Measurements from ENCODE around the gene HMCN2.

HMCN2 gene

DNA sequence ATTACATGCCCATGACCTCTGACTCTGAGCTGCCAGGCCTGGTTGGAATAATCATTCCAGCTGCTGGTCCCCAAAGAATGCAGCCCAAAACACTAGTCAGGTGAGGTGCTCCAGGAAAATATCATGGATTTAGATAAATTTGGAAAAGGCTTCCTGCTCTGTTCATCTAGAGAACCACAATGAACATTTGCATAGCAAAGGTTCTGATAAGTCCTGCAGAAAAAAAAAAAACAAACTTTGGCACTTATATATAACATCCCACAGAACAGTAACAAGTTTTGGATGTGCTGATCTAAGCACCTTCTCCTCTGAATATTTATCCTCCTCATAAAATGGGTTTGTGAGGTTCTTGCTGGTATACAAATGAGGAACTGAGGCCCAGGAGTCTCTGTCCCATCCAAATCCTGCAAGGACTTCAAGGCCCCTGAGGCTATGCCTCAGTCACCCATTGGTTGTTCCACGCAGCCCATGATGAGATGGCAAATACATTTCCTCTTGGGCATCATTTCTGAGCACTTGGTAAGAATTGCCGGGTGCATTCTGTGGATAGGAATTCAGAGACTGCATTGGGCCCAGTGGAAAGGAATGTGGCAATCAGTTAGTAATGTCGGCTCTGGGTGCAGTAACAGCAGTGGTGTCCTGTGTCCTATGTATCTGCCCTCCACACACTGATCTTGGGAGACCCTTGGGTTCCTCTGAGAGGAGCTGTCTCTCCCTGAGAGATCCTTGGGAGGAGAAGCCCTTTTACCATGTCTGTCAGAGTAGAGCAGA is 105.8 kb downstream of the HMCN2 start:
- DNase-seq, result no peak

DNA sequence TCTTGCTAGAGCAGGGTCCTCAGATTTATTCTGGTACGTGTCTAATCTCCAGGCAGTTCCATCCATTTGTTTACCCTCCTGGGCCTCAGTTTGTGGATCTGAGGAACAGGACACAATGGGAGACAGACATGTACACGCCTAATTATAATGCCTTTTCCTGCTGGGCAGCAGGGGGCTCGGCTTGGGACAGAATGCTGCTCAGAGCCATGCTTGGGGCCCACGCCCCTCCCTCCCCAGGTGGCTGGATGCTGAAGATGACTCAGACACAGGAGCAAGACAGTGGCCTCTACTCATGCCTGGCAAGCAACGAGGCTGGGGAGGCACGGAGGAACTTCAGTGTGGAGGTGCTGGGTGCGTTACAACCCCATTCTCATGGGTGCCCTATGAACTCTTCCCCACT is 106.5 kb downstream of the HMCN2 start:
- no peak for DNase-seq

DNA sequence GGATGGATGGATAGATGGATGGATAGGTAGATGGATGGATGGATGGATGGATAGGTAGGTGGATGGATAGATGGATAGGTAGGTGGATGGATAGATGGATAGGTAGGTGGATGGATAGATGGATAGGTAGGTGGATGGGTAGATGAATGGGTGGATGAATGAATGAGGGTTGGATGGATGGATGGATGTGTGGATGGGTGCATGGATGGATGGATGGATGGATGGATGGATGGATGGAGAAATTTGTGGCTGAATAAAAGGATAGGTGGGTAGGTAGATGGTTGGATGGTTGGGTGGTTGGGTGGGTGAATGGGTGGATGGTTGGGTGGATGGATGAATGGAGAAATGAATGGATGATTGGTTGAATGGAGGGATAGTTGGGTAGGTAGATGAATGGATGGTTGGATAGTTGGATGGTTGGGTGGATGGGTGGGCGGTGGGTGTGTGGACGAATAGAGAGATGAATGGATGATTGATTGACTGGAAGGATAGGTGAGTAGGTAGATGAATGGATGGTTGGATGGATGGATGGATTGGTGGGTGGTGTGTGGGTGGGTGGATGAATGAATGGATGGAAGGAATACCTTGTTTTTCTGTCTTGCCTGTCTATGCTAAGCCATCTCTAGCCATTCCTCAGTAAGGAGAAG is 108.2 kb downstream of the HMCN2 start:
- no peak for DNase-seq

DNA sequence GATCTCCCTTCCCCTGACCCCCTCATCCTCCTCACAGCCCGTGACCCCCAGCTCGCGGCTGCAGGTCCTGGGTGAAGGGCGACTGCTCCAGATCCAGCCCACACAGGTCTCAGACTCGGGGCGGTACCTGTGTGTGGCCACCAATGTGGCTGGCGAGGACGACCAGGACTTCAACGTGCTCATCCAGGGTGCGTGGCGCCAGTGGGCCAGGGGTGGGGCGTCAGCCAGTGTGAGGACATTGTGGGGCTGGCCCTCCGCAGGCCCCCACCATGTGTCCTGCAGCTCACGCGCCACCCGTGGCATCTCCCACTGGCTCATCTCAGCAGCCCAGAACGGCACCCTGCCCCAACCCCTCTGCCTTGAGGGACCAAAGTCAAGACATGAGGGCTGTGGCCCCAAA is 112.1 kb downstream of the HMCN2 start:
- DNase-seq, result no peak

DNA sequence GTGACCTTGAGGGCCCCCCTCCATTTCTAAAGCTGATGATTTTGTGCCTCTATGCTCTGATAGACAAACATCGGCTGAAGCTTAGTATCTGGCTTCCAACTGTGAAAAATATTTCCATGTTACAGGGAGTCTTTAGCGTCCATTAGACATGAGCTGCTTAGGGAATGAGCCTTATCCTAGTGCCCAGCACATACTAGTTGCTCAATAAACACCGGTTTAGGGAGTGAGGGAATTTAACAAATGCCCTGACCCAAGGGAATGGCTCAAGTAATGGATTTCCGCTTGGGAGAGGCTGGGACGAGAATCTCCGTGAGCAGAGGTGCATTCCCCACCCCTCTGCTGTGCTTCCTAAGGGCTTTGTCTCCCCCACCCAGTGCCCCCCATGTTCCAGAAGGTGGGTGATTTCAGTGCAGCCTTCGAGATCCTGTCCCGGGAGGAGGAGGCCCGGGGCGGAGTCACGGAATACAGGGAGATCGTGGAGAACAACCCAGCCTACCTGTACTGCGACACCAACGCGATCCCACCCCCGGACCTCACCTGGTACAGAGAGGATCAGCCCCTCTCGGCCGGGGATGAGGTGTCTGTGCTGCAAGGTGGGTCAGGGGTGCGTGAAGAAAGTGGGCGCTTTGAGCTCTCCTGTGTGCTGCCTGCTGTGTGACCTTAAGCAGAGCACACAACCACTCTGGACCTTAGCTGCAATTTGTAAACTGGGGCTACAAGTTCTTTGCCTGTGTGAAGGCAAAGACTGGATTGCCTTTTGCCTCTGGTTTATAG is 113.5 kb downstream of the HMCN2 start:
- DNase-seq, result no peak

DNA sequence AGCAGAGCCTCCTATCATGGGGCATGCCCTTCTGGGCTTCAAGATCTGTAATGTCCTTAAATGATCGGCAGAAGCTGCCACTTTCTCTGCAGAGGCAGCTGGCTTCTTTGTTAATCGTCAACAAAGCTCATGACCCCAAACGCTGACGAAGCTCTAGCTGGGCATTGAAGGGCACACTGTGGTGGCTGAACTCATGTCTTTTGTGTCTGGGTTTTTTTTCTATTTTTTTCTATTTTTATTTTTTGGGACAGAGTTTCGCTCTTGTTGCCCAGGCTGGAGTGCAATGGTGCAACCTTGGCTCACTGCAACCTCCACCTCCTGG is 114.0 kb downstream of the HMCN2 start:
- no peak for DNase-seq

DNA sequence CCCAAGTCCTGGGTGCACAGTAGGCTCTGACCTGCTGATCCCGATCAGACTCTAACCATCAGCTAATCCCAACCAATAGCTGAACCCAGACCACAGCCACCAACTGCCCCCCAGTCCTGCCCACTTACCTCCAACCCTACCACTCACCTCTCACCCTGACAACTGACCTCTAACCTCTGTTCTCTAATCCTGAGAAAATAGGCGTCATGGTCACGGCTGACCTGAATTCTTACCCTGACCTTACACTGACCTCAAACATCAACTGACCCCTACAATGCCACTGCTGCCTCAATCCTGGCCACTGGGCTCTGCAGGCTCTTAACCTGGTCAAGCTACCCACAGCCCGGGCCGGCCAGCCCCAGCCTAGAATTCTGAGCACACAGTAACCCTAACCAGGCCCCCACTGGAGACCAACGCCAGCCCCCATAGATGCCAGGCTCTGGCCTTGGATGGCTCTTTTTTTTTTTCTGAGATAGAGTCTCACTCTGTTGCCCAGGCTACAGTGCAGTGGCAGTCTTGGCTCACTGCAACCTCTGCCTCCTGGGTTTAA is 115.4 kb downstream of the HMCN2 start:
- DNase-seq, result no peak

DNA sequence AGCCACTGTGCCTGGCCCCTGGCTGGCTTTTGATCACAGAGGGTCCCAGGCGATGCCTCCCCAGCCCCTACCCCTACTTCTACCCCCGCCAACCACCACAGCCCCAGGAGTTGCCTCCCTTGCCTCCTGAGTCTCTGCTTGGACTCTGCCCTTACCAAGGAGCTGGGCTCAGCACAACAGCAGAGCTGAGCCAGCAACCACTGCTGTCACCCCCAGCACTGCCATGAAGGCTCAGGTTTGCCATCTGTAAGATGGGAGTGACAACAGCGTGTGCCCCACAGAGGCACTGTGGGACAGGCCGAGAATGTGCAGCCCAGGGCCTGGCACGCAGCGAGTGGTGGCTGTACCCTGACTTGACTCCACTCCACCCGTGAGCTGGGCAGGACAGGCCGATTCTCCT is 116.1 kb downstream of the HMCN2 start:
- DNase-seq, result no peak

DNA sequence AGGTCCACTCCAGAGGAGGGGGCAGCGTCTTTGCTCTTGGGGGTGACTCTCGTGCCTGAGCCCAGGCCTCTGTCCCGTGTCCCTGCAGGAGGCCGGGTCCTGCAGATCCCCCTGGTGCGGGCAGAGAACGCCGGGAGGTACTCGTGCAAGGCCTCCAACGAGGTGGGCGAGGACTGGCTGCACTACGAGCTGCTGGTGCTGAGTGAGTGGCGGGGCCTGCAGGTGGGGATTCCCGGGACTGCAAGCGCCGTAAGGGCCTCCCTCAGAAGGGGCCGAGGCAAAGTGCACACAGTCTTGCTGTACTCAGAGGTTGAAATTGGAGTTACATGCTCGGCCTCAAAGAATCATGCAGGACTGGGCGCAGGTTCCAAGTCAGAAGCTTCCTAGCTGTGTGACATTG is 116.5 kb downstream of the HMCN2 start:
- DNase-seq, result no peak

DNA sequence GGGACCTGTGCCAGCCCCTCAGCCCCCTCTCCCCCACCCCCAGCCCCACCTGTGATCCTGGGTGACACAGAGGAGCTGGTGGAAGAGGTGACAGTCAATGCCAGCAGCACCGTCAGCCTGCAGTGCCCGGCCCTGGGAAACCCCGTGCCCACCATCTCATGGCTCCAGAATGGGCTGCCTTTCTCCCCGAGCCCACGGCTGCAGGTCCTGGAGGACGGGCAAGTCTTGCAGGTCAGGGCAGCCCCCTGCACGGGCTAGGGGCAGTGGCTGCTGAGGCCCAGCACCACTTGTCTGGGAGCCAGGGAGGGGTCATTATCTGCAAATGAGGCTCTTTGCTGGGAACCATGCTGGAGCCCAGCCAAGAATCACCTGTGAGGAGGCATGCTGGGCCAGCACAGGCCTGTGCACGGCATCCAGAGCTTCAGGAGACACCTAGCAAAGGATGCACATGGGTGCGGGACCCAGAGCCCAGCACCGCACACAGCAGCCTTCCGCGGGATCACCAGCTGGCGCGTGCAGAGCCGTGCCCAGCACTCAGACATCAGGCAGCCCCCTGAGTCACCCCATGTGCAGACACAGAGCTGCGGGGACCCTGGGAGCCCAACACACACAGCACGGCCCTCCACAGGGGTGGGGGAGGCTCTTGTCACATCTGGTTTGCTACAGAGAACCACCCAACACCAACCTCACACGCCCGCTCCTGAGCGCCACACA is 117.2 kb downstream of the HMCN2 start:
- no peak for DNase-seq

DNA sequence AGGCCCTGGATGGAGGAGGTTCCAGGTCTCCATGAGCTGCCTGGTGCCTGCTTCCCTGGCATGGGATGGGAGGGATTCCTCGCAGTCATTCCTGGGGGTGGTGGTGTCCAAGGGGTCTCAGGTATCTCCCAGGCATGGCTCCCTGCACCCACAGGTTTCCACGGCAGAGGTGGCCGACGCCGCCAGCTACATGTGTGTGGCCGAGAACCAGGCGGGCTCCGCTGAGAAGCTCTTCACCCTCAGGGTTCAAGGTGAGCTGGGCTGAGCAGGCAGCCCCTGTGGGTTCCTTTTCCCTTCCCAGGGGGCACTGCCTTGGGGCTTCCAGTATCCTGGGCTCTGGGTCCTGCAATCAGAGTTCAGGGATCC is 117.8 kb downstream of the HMCN2 start:
- DNase-seq, result no peak

DNA sequence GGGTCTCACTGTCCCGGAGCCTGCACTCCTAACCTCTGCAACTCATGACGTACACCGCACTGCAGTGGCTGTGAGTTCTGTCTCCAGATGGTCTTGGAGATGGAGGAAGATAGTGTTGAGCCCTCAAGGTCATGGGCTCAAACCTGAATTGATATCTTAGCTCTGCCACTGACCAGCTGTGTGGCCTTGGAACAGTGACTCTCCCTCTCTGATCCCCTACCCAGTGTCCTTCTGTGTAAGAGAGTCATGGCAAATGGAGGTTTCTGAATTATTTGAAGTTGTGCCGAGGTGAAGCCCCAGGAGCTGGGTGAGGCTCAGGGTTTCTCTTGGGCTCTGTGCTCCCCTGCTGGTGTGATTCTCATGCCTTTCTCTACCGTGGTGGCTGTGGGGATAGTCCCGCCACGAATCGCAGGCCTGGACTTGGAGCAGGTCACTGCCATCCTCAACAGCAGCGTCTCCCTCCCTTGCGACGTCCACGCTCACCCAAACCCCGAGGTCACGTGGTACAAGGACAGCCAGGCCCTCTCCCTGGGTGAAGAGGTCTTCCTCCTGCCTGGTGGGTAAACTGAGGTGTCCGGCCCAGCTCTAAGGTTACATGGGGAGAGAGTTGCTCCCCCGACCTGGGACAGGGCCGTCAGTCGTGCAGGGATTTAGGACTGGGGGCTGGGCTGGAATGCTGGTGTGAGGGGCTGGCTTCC is 118.6 kb downstream of the HMCN2 start:
- no peak for DNase-seq

DNA sequence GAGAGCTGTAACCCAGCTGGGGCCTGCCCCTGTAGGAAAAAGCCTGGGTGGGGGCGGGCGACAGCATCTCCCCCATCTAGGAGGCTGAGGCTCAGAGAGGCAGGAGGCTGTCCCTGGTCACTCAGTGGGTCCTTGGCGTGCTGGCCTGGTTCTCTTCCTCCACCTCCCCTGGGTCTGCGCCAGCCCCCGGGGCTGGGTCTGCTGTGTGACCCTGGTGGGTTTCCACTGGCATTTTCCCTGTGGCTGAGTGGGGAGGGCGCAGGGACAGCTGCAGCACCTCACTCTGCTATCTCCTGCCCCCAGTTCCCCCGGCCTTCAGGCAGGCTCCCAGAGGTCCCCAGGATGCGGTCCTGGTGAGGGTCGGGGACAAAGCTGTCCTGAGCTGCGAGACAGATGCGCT is 119.7 kb downstream of the HMCN2 start:
- no peak for DNase-seq

DNA sequence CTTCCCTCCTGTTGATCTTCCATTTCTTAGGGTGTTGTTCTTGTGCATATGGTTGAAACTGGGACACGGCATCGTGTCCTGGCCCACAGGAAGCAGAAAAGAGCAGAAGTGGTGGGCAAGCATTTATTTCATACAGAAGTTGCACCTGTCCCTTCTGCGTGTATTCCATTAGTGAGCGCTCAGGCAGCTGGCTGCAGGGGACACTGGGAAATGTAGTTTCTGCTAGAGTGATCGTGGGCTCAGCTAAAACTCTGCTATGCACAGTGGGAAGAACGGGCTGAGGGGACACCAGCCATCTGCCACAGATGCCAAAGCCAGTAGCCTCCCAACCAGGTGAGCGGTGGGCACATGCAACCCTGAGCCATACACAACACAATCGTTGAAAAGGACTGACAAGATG is 121.8 kb downstream of the HMCN2 start:
- DNase-seq, result no peak

DNA sequence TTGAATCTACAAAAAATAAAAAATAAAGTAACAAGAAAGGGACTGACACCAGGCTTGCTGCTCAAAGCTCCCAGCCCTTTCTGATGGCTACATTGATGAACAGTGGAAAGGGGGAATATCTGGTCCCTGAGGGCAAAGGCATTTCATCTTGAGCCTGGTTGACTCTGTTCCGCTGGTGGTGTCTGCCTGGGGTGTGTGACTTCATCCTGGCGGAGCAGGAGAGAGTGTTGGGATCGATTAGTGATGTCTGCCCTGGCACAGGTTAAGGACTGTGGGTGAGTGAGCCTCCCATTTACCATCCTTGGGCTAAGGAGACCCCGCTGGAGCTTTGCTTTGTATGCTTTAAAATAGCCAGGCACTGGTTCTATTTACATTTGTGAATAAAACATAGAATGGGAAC is 122.3 kb downstream of the HMCN2 start:
- DNase-seq, result no peak

DNA sequence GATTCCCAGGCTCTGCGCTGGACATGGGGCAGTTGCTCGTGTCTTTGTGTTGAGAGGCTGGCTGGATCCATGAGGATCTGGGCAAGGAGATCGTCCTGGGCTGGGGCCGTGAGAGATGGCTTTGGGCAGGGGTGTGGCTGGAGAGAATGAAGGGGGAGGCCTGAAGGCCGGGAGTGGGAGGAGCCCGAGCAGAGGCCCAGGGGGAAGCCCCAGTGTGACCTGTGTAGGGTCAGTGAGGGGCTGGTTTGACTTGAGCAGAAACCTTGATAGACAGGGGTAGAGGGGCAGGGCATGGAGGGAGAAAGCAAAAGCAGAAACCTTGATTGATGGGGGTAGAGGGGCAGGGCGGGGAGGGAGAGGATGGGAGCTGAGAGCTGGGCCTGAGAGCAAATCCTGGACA is 124.8 kb downstream of the HMCN2 start:
- DNase-seq, result no peak

DNA sequence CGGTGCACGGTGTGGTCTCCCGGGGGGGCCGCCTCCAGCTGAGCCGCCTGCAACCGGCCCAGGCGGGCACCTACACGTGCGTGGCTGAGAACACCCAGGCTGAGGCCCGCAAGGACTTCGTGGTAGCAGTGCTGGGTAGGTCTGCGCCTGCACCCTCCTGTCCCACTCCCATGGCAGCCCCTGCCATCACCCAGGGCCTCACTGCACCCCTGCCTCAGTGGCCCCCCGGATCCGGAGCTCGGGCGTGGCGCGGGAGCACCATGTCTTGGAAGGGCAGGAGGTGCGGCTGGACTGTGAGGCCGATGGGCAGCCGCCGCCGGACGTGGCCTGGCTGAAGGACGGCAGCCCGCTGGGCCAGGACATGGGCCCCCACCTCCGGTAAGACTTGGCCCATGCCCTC is 125.4 kb downstream of the HMCN2 start:
- no peak for DNase-seq

DNA sequence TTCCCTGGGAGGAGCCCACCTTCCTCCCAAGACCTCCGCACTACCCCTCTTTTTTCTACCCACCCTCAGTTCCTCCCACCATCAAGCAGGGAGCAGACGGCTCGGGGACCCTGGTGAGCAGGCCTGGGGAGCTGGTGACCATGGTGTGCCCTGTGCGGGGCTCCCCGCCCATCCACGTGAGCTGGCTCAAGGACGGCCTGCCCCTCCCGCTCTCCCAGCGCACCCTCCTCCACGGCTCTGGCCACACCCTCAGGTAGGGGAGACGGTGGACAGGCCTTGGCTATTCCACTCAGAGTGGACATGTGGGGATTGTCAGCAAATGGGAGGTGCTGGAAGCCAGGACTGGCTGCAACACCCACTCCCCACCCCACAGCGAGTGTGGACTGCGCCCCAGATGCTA is 126.3 kb downstream of the HMCN2 start:
- no peak for DNase-seq

DNA sequence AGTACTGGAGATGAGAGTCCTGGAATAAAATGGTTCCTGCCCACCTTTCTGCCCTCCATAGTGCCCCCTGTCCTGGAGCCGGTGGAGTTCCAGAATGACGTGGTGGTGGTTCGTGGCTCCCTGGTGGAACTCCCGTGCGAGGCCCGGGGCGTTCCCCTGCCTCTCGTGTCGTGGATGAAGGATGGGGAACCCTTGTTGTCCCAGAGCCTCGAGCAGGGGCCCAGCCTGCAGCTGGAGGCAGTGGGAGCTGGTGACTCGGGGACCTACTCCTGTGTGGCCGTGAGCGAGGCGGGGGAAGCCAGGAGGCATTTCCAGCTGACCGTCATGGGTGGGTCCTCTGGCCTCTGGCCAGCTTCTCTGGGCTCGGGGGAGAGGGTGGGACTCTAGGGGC is 128.1 kb downstream of the HMCN2 start:
- no peak for DNase-seq

DNA sequence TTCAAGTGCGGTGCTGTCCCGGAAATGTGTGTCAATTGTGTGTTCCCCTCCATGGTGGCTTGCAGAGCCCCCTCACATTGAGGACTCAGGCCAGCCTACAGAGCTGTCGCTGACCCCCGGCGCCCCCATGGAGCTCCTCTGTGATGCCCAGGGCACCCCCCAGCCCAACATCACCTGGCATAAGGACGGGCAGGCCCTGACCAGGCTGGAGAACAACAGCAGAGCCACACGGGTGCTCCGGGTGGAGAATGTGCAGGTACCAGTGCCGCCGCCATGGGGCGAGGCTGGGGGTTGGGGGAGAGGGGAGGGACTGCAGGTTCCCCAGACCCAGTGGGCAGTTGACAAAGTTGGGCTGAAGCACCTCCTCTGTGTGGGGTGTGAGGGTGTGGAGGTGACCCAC is 128.8 kb downstream of the HMCN2 start:
- DNase-seq, result no peak

DNA sequence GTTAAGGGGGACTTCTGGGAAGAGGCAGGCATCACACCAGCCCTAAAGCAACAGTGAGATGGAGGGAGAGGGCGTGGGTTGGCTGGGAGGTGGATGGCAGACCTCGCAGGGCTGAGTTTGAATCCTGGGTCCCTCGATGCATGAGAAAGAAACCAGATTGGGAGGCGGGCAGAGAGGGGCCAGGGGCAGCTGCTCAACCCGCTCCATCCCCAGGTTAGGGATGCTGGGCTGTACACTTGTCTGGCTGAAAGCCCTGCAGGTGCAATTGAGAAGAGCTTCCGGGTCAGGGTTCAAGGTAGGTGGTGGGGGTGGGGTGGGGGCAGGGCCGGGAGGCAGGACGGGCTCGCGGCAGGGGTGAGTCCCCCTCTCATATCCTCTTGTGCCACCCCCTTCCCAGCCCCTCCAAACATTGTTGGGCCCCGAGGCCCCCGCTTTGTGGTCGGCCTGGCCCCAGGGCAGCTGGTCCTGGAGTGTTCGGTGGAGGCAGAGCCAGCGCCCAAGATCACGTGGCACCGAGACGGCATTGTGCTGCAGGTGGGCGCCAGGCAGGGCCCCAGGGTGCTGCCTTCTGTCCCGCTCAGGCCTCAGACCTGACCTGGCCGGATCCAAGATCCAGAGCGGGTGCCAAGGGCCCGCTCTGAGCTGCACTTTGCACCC is 129.4 kb downstream of the HMCN2 start:
- DNase-seq, result no peak

DNA sequence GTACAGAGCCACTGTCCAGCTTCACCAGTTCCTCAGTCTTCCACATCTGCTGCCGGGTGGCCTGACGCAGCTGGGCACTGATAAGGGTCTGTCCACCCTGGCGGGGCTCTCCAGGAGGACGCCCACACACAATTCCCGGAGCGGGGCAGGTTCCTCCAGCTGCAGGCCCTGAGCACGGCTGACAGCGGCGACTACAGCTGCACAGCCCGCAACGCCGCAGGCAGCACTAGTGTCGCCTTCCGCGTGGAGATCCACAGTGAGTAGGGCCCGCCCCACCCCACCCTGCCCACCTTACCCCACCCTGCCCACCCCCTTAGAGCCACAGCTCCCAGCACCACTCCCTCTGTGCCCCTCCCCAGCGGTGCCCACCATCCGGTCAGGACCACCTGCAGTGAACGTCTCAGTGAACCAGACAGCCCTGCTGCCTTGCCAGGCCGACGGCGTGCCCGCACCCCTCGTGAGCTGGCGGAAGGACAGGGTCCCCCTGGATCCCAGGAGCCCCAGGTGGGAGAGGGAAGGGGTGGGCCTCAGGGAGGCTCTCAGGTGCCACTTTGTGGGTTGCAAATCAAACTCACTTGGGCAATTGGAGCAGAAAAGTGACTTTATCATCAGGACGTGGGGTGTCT is 130.4 kb downstream of the HMCN2 start:
- no peak for DNase-seq
